ENCODE data around the gene COL5A2. TPM values are rescaled to one million over a fixed set of nuclear protein-coding genes. Genes with fewer than 3 reads are reported as not detected.
A peak's percentile ranks its signal among the peaks of the same experiment; 100 is the strongest.

COL5A2 gene
- total and polyA plus RNA-seq, 2 experiments from 2014 or later: 252 to 974 TPM

GRCh38 chr2:189159273-189159672 is 20.3 kb downstream of the COL5A2 start:
- no peaks in the 10 kb centered on the region for H3K9me3 ChIP-seq (ENCODE audit: low read depth)
- no peak overlapping the region for H2AFZ ChIP-seq
- H3K79me2 ChIP-seq (ENCODE audit: insufficient read depth): peaks cover 96% of the 10 kb centered on the region
- WGBS, 2 experiments (ENCODE audit: low coverage in 1 of 2, low lambda C conversion rate in 2 of 2, missing lambda C conversion rate in 2 of 2): 50 to 63% methylated on average over 2 of the region's 2 CpGs
- no peak for DNase-seq
- 0 out of 2 replicates have a peak, but pooled peaks cover 6% of the 10 kb centered on the region for H4K20me1 ChIP-seq (ENCODE audit: insufficient read depth)
- H3K9me2 ChIP-seq (ENCODE audit: insufficient read depth): no peaks in the 10 kb centered on the region
- no peaks in the 10 kb centered on the region for H3K36me3 ChIP-seq (ENCODE audit: low read depth)
- no peak overlapping the region for H3K9ac ChIP-seq
- no peak for TF ChIP-seq EZH2 (IDR thresholded peaks at IDR 0.05; ENCODE audit: insufficient read depth, poor library complexity, severe bottlenecking)
- no peak for TF ChIP-seq EZH2phosphoT487 (IDR thresholded peaks at IDR 0.05; ENCODE audit: insufficient read depth, low read depth)
- no peak overlapping the region for H3K4me2 ChIP-seq (ENCODE audit: unreplicated experiment)
- H3K27ac ChIP-seq: no peak overlapping the region
- in situ Hi-C loops (cut with MboI): no loop called here
- H3K4me3 ChIP-seq: no peak overlapping the region
- H3F3A ChIP-seq (ENCODE audit: insufficient read depth): peaks cover 65% of the 10 kb centered on the region
- no peaks in the 10 kb centered on the region for H3K27me3 ChIP-seq (replicated peaks; ENCODE audit: insufficient read depth)
- peaks cover 78% of the 10 kb centered on the region for H3K4me1 ChIP-seq (ENCODE audit: insufficient read depth)

GRCh38 chr2:189157939-189158338 is 21.6 kb downstream of the COL5A2 start:
- no peaks in the 10 kb centered on the region for H3K27me3 ChIP-seq (replicated peaks; ENCODE audit: insufficient read depth)
- H4K20me1 ChIP-seq (ENCODE audit: insufficient read depth): 0 out of 2 replicates have a peak, but pooled peaks cover 6% of the 10 kb centered on the region
- H3K36me3 ChIP-seq (ENCODE audit: low read depth): no peaks in the 10 kb centered on the region
- peaks cover 100% of the 10 kb centered on the region for H3K79me2 ChIP-seq (ENCODE audit: insufficient read depth)
- no peak overlapping the region for H2AFZ ChIP-seq
- H3K4me3 ChIP-seq: no peak overlapping the region
- H3K9me3 ChIP-seq (ENCODE audit: low read depth): no peaks in the 10 kb centered on the region
- no peak overlapping the region for H3K9ac ChIP-seq
- H3K4me1 ChIP-seq (ENCODE audit: insufficient read depth): peaks cover 77% of the 10 kb centered on the region
- no peak for DNase-seq
- H3K4me2 ChIP-seq (ENCODE audit: unreplicated experiment): peak overlapping the region; percentile 55
- peaks cover 64% of the 10 kb centered on the region for H3F3A ChIP-seq (ENCODE audit: insufficient read depth)
- WGBS, 2 experiments (ENCODE audit: low coverage in 1 of 2, low lambda C conversion rate in 2 of 2, missing lambda C conversion rate in 2 of 2): 75 to 81% methylated on average over 1 of the region's 1 CpG
- no peaks in the 10 kb centered on the region for H3K9me2 ChIP-seq (ENCODE audit: insufficient read depth)
- in situ Hi-C loops (cut with MboI): no loop called here
- H3K27ac ChIP-seq: peak overlapping the region; percentile 16; the same call in 1 of the 2 replicates
- TF ChIP-seq EZH2 (IDR thresholded peaks at IDR 0.05; ENCODE audit: insufficient read depth, poor library complexity, severe bottlenecking) (no peak), EZH2phosphoT487 (IDR thresholded peaks at IDR 0.05; ENCODE audit: insufficient read depth, low read depth) (no peak)

GRCh38 chr2:189157456-189157855 is 22.1 kb downstream of the COL5A2 start:
- H3K4me2 ChIP-seq (ENCODE audit: unreplicated experiment): peak overlapping the region; percentile 55
- no peaks in the 10 kb centered on the region for H3K27me3 ChIP-seq (replicated peaks; ENCODE audit: insufficient read depth)
- H4K20me1 ChIP-seq (ENCODE audit: insufficient read depth): 0 out of 2 replicates have a peak, but pooled peaks cover 6% of the 10 kb centered on the region
- peaks cover 61% of the 10 kb centered on the region for H3F3A ChIP-seq (ENCODE audit: insufficient read depth)
- peaks cover 100% of the 10 kb centered on the region for H3K79me2 ChIP-seq (ENCODE audit: insufficient read depth)
- in situ Hi-C loops (cut with MboI): no loop called here
- H3K27ac ChIP-seq: peak overlapping the region; percentile 13
- DNase-seq: no peak
- TF ChIP-seq EZH2 (IDR thresholded peaks at IDR 0.05; ENCODE audit: insufficient read depth, poor library complexity, severe bottlenecking): no peak
- H3K4me1 ChIP-seq (ENCODE audit: insufficient read depth): peaks cover 77% of the 10 kb centered on the region
- H3K4me3 ChIP-seq: peak overlapping the region; percentile 5; the same call in 1 of the 2 replicates
- H2AFZ ChIP-seq: no peak overlapping the region
- no peaks in the 10 kb centered on the region for H3K9me2 ChIP-seq (ENCODE audit: insufficient read depth)
- H3K9ac ChIP-seq: no peak overlapping the region
- H3K9me3 ChIP-seq (ENCODE audit: low read depth): no peaks in the 10 kb centered on the region
- H3K36me3 ChIP-seq (ENCODE audit: low read depth): no peaks in the 10 kb centered on the region

- no peak overlapping the region for H3K4me3 ChIP-seq
- no peaks in the 10 kb centered on the region for H4K20me1 ChIP-seq (ENCODE audit: insufficient read depth)
- H3K4me1 ChIP-seq (ENCODE audit: insufficient read depth): peaks cover 77% of the 10 kb centered on the region
- DNase-seq: peak; percentile 39
- H3K9me2 ChIP-seq (ENCODE audit: insufficient read depth): no peaks in the 10 kb centered on the region
- no peak overlapping the region for H2AFZ ChIP-seq
- no peaks in the 10 kb centered on the region for H3K27me3 ChIP-seq (replicated peaks; ENCODE audit: insufficient read depth)
- H3K9ac ChIP-seq: no peak overlapping the region
- TF ChIP-seq EZH2 (IDR thresholded peaks at IDR 0.05; ENCODE audit: insufficient read depth, poor library complexity, severe bottlenecking) (no peak), EZH2phosphoT487 (IDR thresholded peaks at IDR 0.05; ENCODE audit: insufficient read depth, low read depth) (no peak)
- 0 out of 2 replicates have a peak overlapping the region, but pooled peaks have one; percentile 9 for H3K27ac ChIP-seq
- 40 to 64% methylated on average over 1 of the region's 1 CpG for WGBS, 2 experiments (ENCODE audit: low coverage in 1 of 2, low lambda C conversion rate in 2 of 2, missing lambda C conversion rate in 2 of 2)
- in situ Hi-C loops (cut with MboI): no loop called here
- peaks cover 54% of the 10 kb centered on the region for H3F3A ChIP-seq (ENCODE audit: insufficient read depth)
- H3K36me3 ChIP-seq (ENCODE audit: low read depth): no peaks in the 10 kb centered on the region
- H3K79me2 ChIP-seq (ENCODE audit: insufficient read depth): peaks cover 100% of the 10 kb centered on the region
- no peaks in the 10 kb centered on the region for H3K9me3 ChIP-seq (ENCODE audit: low read depth)
- H3K4me2 ChIP-seq (ENCODE audit: unreplicated experiment): peak overlapping the region; percentile 18
These were observed 23.8 kb downstream of the COL5A2 start for GRCh38 chr2:189155795-189156194.

GRCh38 chr2:189153619-189154018 is 25.9 kb downstream of the COL5A2 start:
- no peaks in the 10 kb centered on the region for H4K20me1 ChIP-seq (ENCODE audit: insufficient read depth)
- no peaks in the 10 kb centered on the region for H3K36me3 ChIP-seq (ENCODE audit: low read depth)
- 21 to 27% methylated on average over 2 of the region's 2 CpGs for WGBS, 2 experiments (ENCODE audit: low coverage in 1 of 2, low lambda C conversion rate in 2 of 2, missing lambda C conversion rate in 2 of 2)
- no peaks in the 10 kb centered on the region for H3K9me2 ChIP-seq (ENCODE audit: insufficient read depth)
- H3K79me2 ChIP-seq (ENCODE audit: insufficient read depth): peaks cover 100% of the 10 kb centered on the region
- TF ChIP-seq EZH2 (IDR thresholded peaks at IDR 0.05; ENCODE audit: insufficient read depth, poor library complexity, severe bottlenecking) (no peak), EZH2phosphoT487 (IDR thresholded peaks at IDR 0.05; ENCODE audit: insufficient read depth, low read depth) (no peak)
- H3K27ac ChIP-seq: peak overlapping the region; percentile 33
- H3K4me1 ChIP-seq (ENCODE audit: insufficient read depth): peaks cover 90% of the 10 kb centered on the region
- peaks cover 65% of the 10 kb centered on the region for H3F3A ChIP-seq (ENCODE audit: insufficient read depth)
- peak; percentile 63 for DNase-seq
- H3K4me3 ChIP-seq: no peak overlapping the region
- H3K9me3 ChIP-seq (ENCODE audit: low read depth): no peaks in the 10 kb centered on the region
- no peaks in the 10 kb centered on the region for H3K27me3 ChIP-seq (replicated peaks; ENCODE audit: insufficient read depth)
- no peak overlapping the region for H3K4me2 ChIP-seq (ENCODE audit: unreplicated experiment)
- no peak overlapping the region for H2AFZ ChIP-seq
- H3K9ac ChIP-seq: no peak overlapping the region
- in situ Hi-C loops (cut with MboI): no loop called here
